A673 (cell line): ENCODE data around the gene PTPN14.

ENCODE experiments used
- CTCF ChIP-seq: fragments of 300-800, 200-600 bp; sonication (generic); conservative IDR thresholded peaks from 2 replicates; pipeline ENCODE4 v1.5.1; 2017; ENCODE audit warnings: low read depth, mild to moderate bottlenecking, antibody characterized with exemption, low read length, moderate library complexity, mixed read lengths
- EZH2 ChIP-seq: fragments of 200-600 bp; sonication (generic); IDR thresholded peaks from 2 replicates; pipeline ENCODE4 v1.6.1; 2017; ENCODE audit warnings: borderline replicate concordance, low read depth, mild to moderate bottlenecking, mixed read lengths, antibody characterized with exemption, low read length; ENCODE audit not compliant: poor library complexity, severe bottlenecking

DNA sequence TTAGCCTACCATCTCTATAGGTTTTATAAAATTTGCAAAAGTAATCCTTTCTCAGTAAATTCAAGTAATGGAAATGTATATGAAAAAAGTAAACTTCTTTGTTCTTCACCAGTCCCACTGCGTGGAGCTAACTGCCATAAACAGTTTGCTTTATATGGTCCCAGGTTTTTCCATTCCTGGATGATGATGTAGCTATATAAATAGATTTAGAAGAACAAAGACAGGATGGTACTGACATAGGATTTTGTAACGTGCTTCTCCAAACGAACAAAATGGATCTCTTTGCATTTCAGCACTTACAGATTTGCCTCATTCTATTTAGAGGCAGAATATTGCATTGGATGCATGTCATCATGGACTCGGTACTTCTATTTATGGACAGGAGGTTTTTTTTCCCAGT is 213.2 kb downstream of the PTPN14 start:
- no peak for TF ChIP-seq CTCF
- no peak for TF ChIP-seq EZH2
